ENCODE data around the gene THADA.
"Not testable (repeated sequence)": the region's sequence is repeated elsewhere in the genome, so short reads cannot be mapped to it uniquely, and the experiment has no call there.

The THADA gene

DNA sequence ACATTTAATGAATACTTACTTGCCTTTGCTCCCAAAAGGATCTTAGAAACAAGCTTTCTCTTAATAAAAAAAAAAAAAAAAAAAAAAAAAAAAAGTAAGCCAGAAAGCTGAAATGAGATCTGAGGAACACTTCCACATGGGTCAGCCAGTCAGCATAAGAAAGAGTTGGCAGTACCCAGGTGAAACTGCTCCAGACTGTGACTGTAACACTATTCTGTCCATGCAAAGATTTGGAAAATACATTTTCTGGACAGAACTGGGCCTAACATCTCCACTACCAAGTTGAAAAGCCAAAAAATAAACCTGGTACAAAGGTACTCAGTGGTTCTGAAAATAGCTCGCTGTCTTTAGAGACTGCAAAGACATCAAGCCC, 135.7 kb downstream of the THADA start:
- no peak for DNase-seq

DNA sequence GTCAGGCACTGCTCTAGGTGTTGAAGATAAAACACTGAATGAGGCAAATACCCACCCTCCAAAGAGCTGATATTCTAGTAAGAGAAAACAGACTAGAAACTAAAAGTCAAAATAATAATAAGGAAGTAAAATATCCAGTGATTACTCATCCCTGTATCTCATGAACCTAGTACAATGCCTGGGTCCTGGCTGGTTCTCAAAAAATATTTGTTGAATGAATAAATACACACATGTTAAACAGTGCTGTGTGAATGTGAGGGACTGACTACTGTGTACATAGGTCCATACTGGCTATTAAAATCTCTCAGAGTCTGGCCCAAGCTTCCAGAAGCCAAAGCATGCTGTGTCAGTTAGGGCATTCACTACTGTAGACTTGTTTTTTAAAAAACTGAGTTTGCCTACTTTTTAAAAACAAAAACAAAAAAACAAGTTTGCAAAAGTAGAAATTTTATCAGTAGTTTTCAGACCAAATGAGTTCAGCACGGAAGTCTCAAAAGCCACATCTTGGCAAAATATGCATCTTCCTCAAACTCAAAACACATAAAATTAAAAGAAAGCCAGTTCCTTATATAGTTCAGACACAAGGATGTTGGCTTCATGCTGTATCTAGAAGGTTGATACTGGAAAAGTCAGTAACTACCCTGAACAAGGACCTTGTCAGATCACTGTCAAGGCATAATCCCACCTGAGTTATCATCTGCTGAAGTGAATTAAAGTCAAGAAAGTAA, 136.2 kb downstream of the THADA start:
- no peak for DNase-seq

GRCh38 chr2:43458014-43458628, 137.7 kb downstream of the THADA start:
- no peak for DNase-seq

- DNase-seq: no peak
Observed at GRCh38 chr2:43455731-43456642, 139.9 kb downstream of the THADA start.

DNA sequence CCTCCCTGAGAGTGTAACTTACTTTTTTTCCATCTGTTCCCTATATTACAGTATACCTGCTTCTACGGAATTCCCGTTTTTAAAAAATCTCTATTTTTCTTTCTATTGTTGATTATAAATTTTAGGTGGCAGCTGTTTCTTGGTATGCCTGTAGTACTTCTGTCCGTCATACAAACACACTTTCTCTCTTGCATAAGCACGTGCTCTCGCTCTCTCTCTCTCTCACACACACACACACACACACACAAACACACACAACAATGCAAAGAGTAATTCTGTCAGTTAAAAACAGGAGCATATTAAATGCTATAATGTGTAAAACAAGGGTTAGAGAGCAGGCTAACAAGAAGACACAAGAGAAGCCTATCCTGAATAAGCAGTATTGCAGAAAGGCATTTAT, 140.5 kb downstream of the THADA start:
- DNase-seq: no peak

GRCh38 chr2:43454791-43455190, 141.0 kb downstream of the THADA start:
- no peak for DNase-seq

GRCh38 chr2:43453179-43454170, 142.4 kb downstream of the THADA start:
- DNase-seq: no peak

DNA sequence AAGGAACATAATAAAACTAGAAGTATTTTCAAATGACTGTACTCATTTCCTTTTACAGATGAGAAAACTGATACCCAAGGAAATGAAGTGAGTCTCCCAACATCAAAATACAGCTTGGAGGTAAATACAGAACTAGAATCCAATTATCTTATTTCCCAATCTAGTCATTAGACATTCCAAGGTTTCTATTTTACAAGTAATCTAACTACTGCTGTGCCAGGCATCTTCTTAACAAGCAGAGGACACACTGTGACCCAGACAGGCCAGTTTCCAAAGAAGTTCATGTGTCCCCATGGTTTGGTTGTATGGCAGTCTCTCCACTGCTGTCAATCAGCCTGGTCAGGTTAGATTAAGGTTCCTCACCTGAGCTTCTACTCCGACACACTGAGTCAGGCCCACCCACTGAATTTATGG, 143.5 kb downstream of the THADA start:
- DNase-seq: no peak

DNA sequence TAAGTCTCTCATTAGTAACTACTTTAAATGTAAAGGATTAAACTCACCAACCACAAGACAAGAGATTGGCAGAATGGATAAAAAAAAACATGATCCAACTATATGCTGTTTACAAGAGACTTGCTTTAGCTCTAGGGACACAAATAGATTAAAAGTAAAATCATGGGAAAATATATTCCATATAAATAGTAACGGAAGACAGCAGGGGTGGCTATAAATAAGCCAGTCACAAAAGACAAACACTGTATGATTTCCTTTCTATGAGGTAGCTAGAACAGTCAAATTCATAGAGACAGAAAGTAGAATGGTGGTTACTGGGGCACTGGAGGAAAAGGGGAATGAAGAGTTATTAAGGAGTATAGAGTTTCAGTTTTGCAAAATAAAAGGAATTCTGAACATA, 145.2 kb downstream of the THADA start:
- DNase-seq: no peak

DNA sequence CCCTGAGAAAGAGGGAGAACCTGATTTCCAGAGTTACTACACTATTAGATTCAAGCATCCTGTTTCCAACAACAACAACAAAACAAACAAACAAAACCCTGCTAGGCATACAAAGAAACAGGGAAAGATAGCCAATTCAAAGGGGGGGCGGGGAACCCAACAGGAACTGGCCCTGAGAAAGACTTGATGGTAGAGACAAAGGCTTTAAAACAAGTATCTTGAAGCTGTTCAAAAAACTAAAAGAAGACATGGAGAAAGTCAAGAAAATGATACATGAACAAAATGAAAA, 147.1 kb downstream of the THADA start:
- DNase-seq: no peak

DNA sequence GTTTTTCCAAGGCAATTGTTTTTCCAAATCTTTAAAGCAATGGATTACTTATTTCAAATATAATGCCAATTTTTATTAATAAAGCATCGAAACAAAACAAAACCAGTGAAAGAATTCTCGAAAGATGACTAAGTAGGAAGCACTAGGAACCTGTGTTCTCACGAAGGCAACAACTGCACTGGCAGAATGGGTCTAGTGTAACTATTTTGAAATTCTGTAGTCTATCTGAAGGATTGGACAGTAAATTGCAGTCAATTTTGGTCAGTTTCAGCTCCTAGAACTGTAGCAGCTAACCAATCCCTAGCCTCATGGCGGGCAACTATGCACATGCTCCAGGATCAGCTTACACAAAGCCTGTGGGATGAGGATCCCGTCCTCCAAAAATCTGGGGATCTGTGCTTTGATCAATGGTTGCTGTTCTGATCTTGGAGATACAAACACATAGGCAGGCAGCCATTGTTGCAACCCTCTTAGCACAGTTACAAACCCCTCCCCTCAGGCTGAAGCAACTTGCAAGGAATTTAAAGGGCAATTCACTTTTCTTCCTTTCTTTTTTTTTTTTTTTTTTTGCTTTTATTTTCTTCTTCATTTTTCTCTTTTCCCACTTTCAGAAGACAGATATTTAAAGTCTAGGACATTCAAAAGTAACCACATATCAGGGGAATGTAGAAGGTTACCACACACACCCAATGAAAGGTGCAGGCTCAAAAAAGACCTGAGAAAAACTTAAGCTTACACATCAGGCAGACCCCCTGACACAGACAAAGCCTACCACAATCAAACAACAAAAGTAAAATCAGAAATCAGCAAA, 147.6 kb downstream of the THADA start:
- DNase-seq: no peak

- DNase-seq: not testable (repeated sequence)
Observed at GRCh38 chr2:43446755-43447154, 149.1 kb downstream of the THADA start.

- DNase-seq: no peak
Observed at GRCh38 chr2:43445781-43446180, 150.1 kb downstream of the THADA start.

GRCh38 chr2:43444989-43445645, 150.7 kb downstream of the THADA start:
- DNase-seq: no peak

DNA sequence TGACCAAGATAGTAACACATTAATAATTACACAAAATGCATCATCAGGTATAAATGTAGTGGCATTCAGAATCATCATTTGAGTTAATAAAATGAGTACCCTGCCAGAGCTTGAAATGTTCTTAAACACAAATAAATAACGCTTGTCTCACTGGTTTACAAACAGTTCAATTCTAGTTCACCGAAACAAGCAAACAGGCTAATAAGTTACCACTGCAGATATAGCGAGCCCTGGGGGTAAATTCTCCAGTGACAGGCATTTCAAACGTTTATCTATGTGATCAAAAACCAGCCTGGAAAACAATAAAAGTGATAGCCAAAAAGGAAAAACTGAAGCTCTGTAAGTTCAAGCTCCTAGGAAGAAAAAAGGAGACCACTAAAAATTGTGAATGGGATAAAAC, 152.6 kb downstream of the THADA start:
- DNase-seq: no peak

- DNase-seq: no peak
Observed at GRCh38 chr2:43441195-43441594, 154.6 kb downstream of the THADA start.

GRCh38 chr2:43438858-43439655, 156.8 kb downstream of the THADA start:
- no peak for DNase-seq

DNA sequence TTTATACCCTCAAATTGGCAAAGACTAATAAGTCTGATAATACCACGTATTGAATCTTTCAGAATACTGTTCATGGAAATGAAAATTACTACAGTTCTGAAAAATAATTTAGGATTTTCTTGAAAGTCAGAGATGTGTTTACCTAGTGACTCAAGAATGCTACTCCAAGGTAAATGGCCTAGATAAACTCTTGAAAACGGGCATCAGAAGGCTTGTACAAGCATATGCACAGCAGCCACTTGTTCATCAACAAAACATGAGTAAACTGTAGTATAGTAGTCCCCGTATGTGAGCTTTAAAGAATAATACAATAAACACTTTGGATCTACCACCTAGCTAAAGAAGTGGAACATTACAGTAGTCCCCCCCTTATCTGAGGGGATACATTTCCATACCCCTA, 157.5 kb downstream of the THADA start:
- no peak for DNase-seq

GRCh38 chr2:43437363-43437762, 158.5 kb downstream of the THADA start:
- DNase-seq: no peak

GRCh38 chr2:43436431-43436830, 159.4 kb downstream of the THADA start:
- no peak for DNase-seq

Measured in activated naive CD4-positive, alpha-beta T cell treated with Interleukin-2 at 50 U/mL for 16 hours (primary cell).